Measurements from ENCODE around the gene USP4.

DNA sequence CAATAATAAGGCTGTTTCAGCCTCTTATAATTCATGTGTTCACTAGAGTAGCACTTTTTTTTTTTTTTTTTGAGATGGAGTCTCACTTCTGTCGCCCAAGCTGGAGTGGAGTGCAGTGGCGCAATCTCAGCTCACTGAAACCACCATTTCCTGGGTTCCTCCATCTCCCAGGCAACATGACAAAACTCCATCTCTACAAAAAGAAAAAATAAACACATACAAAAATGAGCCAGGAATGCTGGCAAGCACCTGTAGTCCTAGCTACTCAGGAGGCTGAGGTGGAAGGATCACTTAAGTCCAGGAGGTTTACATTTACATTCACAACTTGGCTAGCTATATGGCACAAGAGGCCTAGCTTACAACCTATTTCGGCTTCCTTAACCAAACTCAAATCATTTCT lies 6.8 kb downstream of the USP4 start:
- no peak for TF ChIP-seq EZH2 (IDR thresholded peaks at IDR 0.05)
- no peak for TF ChIP-seq POLR2AphosphoS5 (IDR thresholded peaks at IDR 0.05; ENCODE audit: borderline replicate concordance, low read depth, low read length)

All from SK-N-MC (cell line).